Stimulated activated memory B cell treated with anti-CD40 and anti-IgM and Interleukin-4, amounts not matched to agents 10 μg/mL and 1 μg/mL and 100 μg/mL, for 72 hours (primary cell): ENCODE results near the gene NRN1.
A peak's percentile ranks its signal among the peaks of the same experiment; 100 is the strongest.

Experiments used
- ATAC-seq: fragments of 150-1000 bp; cut with Tn5 transposase; 2 replicates; pipeline ENCODE4 v1.10.0; 2021
- H3K27ac Mint-ChIP-seq: one replicate; pipeline ENCODE4 v1.8.0; 2022; ENCODE audit warnings: mild to moderate bottlenecking, mixed read lengths
- H3K27me3 Mint-ChIP-seq: one replicate; pipeline ENCODE4 v1.8.0; 2022; ENCODE audit warnings: mixed read lengths
- H3K36me3 Mint-ChIP-seq: one replicate; pipeline ENCODE4 v1.8.0; 2022; ENCODE audit warnings: mixed read lengths
- H3K4me1 Mint-ChIP-seq: one replicate; pipeline ENCODE4 v1.8.0; 2022; ENCODE audit warnings: mixed read lengths
- H3K4me3 Mint-ChIP-seq: one replicate; pipeline ENCODE4 v1.8.0; 2022; ENCODE audit warnings: mild to moderate bottlenecking, moderate library complexity, mixed read lengths
- H3K9me3 Mint-ChIP-seq: one replicate; pipeline ENCODE4 v1.8.0; 2022; ENCODE audit warnings: mixed read lengths

NRN1 gene

GRCh38 chr6:5995949-5996713 lies 10.6 kb downstream of the NRN1 start:
- Mint-ChIP-seq H3K27me3 (peaks cover 99% of the 10 kb centered on the region), H3K4me3 (peak overlapping the region; percentile 75), H3K27ac (peak overlapping the region; percentile 79), H3K9me3 (peaks cover 14% of the 10 kb centered on the region), H3K4me1 (peaks cover 52% of the 10 kb centered on the region), H3K36me3 (peaks cover 14% of the 10 kb centered on the region)
- ATAC-seq = no peak

- ATAC-seq = no peak
Observed at GRCh38 chr6:5995658-5995948, 11.1 kb downstream of the NRN1 start.

GRCh38 chr6:5994999-5995657 lies 11.6 kb downstream of the NRN1 start:
- H3K9me3 Mint-ChIP-seq = peaks cover 11% of the 10 kb centered on the region
- no peak overlapping the region for H3K4me3 Mint-ChIP-seq
- peaks cover 11% of the 10 kb centered on the region for H3K36me3 Mint-ChIP-seq
- peaks cover 95% of the 10 kb centered on the region for H3K27me3 Mint-ChIP-seq
- H3K4me1 Mint-ChIP-seq = peaks cover 49% of the 10 kb centered on the region
- H3K27ac Mint-ChIP-seq = no peak overlapping the region
- no peak for ATAC-seq

More at GRCh38 chr6:5995658-5995948, 11.1 kb downstream of the NRN1 start:
- Mint-ChIP-seq H3K9me3 (peaks cover 14% of the 10 kb centered on the region), H3K36me3 (peaks cover 14% of the 10 kb centered on the region), H3K27ac (no peak overlapping the region), H3K27me3 (peaks cover 100% of the 10 kb centered on the region), H3K4me1 (peaks cover 52% of the 10 kb centered on the region), H3K4me3 (peak overlapping the region; percentile 69)

- ATAC-seq = no peak
Observed at GRCh38 chr6:5994234-5994998, 12.3 kb downstream of the NRN1 start.

GRCh38 chr6:5992551-5993225 lies 14.0 kb downstream of the NRN1 start:
- Mint-ChIP-seq H3K4me3 (no peak overlapping the region), H3K9me3 (peaks cover 3% of the 10 kb centered on the region), H3K4me1 (peaks cover 29% of the 10 kb centered on the region), H3K27ac (no peak overlapping the region), H3K27me3 (peaks cover 94% of the 10 kb centered on the region), H3K36me3 (peaks cover 7% of the 10 kb centered on the region)
- ATAC-seq = no peak

More at GRCh38 chr6:5994234-5994998, 12.3 kb downstream of the NRN1 start:
- H3K36me3 Mint-ChIP-seq = peaks cover 7% of the 10 kb centered on the region
- peaks cover 95% of the 10 kb centered on the region for H3K27me3 Mint-ChIP-seq
- H3K27ac Mint-ChIP-seq = no peak overlapping the region
- H3K4me1 Mint-ChIP-seq = peaks cover 42% of the 10 kb centered on the region
- H3K9me3 Mint-ChIP-seq = peaks cover 6% of the 10 kb centered on the region
- H3K4me3 Mint-ChIP-seq = no peak overlapping the region

GRCh38 chr6:5990786-5991185 lies 15.9 kb downstream of the NRN1 start:
- ATAC-seq = no peak
- Mint-ChIP-seq H3K4me1 (peaks cover 11% of the 10 kb centered on the region), H3K27ac (no peak overlapping the region), H3K27me3 (peaks cover 83% of the 10 kb centered on the region), H3K4me3 (no peak overlapping the region), H3K36me3 (peaks cover 6% of the 10 kb centered on the region), H3K9me3 (peaks cover 3% of the 10 kb centered on the region)

GRCh38 chr6:5989141-5989723 lies 17.5 kb downstream of the NRN1 start:
- no peaks in the 10 kb centered on the region for H3K36me3 Mint-ChIP-seq
- H3K27me3 Mint-ChIP-seq = peaks cover 67% of the 10 kb centered on the region
- no peak overlapping the region for H3K4me3 Mint-ChIP-seq
- no peaks in the 10 kb centered on the region for H3K4me1 Mint-ChIP-seq
- no peak overlapping the region for H3K27ac Mint-ChIP-seq
- no peak for ATAC-seq
- peaks cover 3% of the 10 kb centered on the region for H3K9me3 Mint-ChIP-seq

- Mint-ChIP-seq H3K4me1 (no peaks in the 10 kb centered on the region), H3K4me3 (no peak overlapping the region), H3K9me3 (no peaks in the 10 kb centered on the region), H3K27me3 (peaks cover 44% of the 10 kb centered on the region), H3K36me3 (no peaks in the 10 kb centered on the region), H3K27ac (no peak overlapping the region)
- no peak for ATAC-seq
Observed at GRCh38 chr6:5986861-5987260, 19.9 kb downstream of the NRN1 start.

GRCh38 chr6:5984150-5985089 lies 22.3 kb downstream of the NRN1 start:
- ATAC-seq = no peak

GRCh38 chr6:5981126-5982026 lies 25.3 kb downstream of the NRN1 start:
- Mint-ChIP-seq H3K9me3 (peaks cover 7% of the 10 kb centered on the region), H3K27ac (no peak overlapping the region), H3K27me3 (peaks cover 9% of the 10 kb centered on the region), H3K36me3 (peaks cover 7% of the 10 kb centered on the region), H3K4me1 (no peaks in the 10 kb centered on the region), H3K4me3 (no peak overlapping the region)
- no peak for ATAC-seq

More at GRCh38 chr6:5984150-5985089, 22.3 kb downstream of the NRN1 start:
- H3K27me3 Mint-ChIP-seq = peaks cover 32% of the 10 kb centered on the region
- H3K36me3 Mint-ChIP-seq = peaks cover 7% of the 10 kb centered on the region
- no peak overlapping the region for H3K4me3 Mint-ChIP-seq
- H3K9me3 Mint-ChIP-seq = peaks cover 4% of the 10 kb centered on the region
- no peak overlapping the region for H3K27ac Mint-ChIP-seq
- no peaks in the 10 kb centered on the region for H3K4me1 Mint-ChIP-seq

GRCh38 chr6:5979650-5980420 lies 26.9 kb downstream of the NRN1 start:
- H3K27ac Mint-ChIP-seq = no peak overlapping the region
- no peak for ATAC-seq
- H3K27me3 Mint-ChIP-seq = peaks cover 17% of the 10 kb centered on the region
- H3K36me3 Mint-ChIP-seq = peaks cover 7% of the 10 kb centered on the region
- H3K4me3 Mint-ChIP-seq = no peak overlapping the region
- H3K4me1 Mint-ChIP-seq = no peaks in the 10 kb centered on the region
- peaks cover 7% of the 10 kb centered on the region for H3K9me3 Mint-ChIP-seq

GRCh38 chr6:5976811-5977210 lies 29.9 kb downstream of the NRN1 start:
- peaks cover 7% of the 10 kb centered on the region for H3K9me3 Mint-ChIP-seq
- peaks cover 43% of the 10 kb centered on the region for H3K27me3 Mint-ChIP-seq
- H3K36me3 Mint-ChIP-seq = peaks cover 7% of the 10 kb centered on the region
- no peak overlapping the region for H3K4me3 Mint-ChIP-seq
- H3K27ac Mint-ChIP-seq = no peak overlapping the region
- no peak for ATAC-seq
- no peaks in the 10 kb centered on the region for H3K4me1 Mint-ChIP-seq
